ENCODE data around the gene CCDC63.
A peak's percentile ranks its signal among the peaks of the same experiment; 100 is the strongest.

CCDC63 gene

GRCh38 chr12:110846615-110847566 lies at the start of gene CCDC63:
Gene CCDC63 (plus strand): TSS chr12:110846987. CDS start chr12:110852955, 5,968 bp downstream.
- peak; percentile 7 to 19 for DNase-seq

GRCh38 chr12:110798461-110798860 lies 48.3 kb upstream of the CCDC63 start:
- no peak for DNase-seq

GRCh38 chr12:110802489-110802888 lies 44.3 kb upstream of the CCDC63 start:
- DNase-seq: no peak

DNA sequence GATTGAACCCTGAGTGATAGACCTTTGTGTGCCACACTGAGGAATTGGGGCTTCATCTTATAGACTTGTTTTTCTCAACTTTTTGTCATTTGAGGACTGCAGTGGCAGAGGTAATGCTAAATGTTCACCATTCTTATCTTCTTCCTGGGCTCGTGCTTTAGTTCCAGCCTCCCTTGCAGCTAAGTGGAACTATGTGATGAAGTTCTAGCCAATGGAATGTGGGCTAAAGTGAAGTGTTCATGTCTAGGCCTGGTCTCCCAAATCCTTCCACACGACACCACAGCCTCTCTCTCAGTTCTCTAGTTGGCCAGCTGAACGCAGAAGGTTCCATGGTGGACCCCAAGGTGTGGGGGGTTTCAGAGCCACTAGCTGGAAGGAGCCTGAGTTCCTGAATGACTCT lies 42.4 kb upstream of the CCDC63 start:
- no peak for DNase-seq

DNA sequence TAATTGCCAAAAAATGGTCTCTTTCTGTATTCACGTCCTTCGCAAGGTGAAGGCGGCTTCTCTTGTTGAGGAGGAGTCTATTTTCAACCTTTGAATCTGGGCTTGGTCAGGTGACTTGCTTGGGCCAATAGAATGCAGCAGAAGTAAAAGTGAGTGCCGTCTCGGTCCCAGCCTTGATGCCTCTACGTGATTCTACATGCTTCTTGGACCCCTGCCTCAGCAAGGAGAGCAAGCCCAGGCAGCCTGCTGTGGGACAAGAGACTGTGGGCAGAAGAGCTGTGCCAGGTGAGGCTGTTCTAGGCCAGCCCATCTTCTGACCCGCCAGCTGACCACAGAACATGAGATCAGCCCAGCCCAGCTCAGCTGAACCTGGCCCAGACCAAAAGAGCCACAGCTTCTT lies 39.1 kb upstream of the CCDC63 start:
- DNase-seq: no peak

DNA sequence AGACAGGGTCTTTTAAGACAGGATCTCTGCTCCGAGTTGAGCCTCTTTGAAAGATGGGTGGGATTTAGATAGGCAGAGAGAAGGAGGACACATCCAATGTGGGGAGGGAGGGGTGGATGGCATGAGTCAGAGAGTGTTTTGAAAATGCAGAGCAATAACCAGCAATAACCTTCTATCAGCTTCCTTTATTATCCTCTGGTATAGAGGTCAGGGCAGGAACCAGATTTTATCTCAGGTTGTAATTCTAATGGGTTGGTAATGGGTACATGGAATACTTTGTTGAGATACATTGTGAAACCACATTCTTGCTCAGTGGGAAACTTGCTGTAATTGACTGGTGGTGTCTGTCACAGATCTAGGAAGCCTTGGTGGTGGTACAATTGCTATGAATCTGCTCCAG lies 37.6 kb upstream of the CCDC63 start:
- no peak for DNase-seq

DNA sequence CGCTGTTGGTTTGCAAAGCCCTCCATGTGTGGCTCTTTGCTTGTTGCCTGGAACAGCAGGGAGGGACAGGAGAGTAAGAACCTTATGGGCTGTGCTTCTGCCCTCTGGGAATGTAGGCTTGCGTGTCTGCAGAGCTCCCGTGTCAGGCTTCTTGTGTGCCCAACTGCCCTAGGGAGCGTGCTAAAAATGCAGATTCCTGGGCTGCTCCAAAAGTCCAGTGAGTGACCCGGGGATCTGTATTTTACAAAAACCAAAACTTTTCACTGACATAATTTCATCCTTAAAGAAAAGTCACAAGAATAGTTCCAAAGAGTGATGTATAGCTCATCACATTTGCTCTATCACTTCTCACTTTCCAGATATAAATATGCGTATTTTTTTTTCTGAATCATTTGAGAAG lies 34.8 kb upstream of the CCDC63 start:
- no peak for DNase-seq

- no peak for DNase-seq
Measured at GRCh38 chr12:110813285-110813684, 33.5 kb upstream of the CCDC63 start.

DNA sequence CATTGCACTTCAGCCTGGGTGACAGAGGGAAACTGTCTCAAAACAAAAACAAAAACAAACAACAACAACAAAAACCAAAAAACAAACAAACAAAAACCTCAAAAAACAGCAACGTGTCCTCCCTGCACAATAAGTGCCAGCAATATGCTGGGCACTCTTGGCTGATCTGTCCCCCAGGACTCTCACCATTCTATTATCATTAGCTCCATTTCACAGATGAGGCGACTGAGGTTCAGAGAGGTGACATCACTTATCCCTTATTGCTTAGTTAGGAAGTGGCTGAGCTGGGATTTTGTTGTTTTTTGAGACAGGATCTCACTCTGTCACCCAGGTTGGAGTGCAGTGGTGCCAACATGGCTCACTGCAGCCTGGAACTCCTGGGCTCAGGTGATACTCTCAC lies 33.0 kb upstream of the CCDC63 start:
- no peak for DNase-seq

- DNase-seq: no peak
Measured at GRCh38 chr12:110816248-110816647, 30.5 kb upstream of the CCDC63 start.

DNA sequence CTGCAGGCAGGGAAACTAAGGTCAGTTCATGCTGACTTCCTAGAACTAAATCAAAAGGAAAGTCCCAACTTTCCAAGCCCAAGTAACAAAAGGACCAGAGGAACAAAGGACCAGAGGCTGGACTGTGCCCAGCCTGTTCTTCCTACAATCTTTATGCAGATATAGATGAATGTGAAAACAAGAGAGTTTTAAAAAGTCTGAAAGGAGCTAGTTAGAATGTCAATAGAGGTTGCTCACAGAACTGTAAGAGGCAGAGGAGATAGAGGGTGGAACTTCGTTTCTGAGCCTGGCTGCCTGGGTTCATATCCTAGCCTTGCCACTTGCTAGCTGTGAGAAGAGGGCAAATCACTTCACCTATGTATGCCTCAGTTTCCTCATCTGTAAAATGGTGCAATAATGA lies 30.0 kb upstream of the CCDC63 start:
- DNase-seq: no peak

DNA sequence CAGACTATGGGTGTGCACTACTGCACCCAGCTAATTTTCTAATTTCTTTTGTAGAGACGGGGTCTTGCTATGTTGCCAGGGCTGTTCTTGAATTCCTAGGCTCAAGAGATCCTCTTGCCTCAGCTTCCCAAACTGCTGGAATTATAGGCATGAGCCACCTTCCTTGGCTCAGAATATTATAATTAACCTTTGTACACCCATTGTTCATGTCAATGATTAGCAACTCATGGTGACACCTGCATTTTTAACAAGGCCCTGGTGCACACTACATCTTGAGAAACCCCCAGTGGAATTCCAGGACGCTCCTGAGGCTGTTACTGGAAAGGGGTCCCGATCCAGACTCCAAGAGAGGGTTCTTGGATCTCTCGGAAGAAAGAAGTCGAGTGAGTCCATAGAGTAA lies 28.3 kb upstream of the CCDC63 start:
- no peak for DNase-seq

GRCh38 chr12:110819150-110819549 lies 27.6 kb upstream of the CCDC63 start:
- no peak for DNase-seq

DNA sequence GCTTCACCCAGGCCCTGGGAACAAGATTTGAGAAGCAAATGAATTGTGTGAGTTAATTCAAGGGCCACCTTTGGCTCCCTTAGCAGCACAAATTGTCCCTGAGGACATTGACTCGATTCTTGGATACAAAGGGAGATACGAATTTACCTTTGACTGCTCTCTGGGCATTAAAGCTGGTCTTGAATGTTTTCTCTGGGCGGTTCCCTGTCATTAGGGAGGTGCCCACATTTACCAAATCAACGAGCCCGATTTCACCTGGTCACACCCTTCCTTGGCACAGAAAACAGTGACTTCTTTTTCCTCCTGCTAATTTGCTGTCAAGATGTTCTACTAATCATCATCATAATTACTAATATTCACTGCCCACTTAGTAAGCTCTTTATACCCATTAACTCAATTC lies 27.1 kb upstream of the CCDC63 start:
- DNase-seq: no peak

DNA sequence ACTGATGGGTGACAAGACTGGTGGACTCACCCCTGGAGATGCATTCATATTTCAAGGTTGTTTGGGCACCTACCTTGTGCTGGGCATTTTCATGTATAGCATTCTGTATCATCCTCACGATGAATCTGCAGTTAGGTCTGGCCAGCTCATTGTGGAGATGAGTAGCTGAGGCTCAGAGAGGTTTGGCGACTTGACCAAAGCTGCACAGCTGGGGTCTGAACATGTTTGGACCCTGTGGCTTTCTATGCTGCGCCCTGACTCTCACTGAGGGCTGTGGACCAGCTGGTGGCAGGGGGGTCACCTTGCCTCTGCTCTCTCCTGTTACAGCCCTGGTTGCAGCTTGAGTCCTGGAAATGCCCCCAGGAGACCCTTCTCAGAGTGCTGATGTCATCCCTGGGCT lies 24.9 kb upstream of the CCDC63 start:
- DNase-seq: no peak

GRCh38 chr12:110822821-110823415 lies 23.9 kb upstream of the CCDC63 start:
- DNase-seq: no peak

GRCh38 chr12:110824342-110824741 lies 22.4 kb upstream of the CCDC63 start:
- no peak for DNase-seq

- DNase-seq: no peak
Measured at GRCh38 chr12:110825530-110825929, 21.3 kb upstream of the CCDC63 start.

DNA sequence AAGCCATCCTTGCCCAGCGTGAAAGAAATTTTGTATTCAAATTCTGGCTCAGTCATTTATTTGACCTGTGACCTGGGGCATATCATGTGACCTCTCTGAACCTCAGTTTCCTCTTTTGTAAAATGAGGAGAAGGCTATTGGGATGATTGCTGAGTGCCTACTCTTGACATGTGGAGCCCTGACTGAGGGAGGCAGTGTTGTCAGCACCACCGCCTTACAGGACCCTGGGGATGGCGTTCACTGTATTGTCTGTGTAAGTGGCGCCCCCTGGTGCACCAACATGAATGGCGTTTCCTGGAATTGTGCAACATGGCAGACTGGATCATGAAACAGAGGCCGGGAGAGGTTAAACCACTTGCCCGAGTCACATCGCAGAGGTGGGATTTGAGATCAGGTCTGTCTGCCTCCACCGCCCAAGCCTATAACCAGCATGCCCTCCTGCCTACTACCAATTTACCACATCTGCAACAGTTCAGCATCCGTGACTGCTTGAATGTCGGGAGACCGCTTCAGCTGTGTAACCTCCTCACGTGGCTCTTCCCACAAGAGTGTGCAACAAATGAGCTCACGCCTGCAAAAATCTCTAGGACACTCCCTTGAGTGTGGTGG lies 20.1 kb upstream of the CCDC63 start:
- peak; percentile 81 to 82 for DNase-seq

- DNase-seq: no peak
Measured at GRCh38 chr12:110829308-110829707, 17.5 kb upstream of the CCDC63 start.

DNA sequence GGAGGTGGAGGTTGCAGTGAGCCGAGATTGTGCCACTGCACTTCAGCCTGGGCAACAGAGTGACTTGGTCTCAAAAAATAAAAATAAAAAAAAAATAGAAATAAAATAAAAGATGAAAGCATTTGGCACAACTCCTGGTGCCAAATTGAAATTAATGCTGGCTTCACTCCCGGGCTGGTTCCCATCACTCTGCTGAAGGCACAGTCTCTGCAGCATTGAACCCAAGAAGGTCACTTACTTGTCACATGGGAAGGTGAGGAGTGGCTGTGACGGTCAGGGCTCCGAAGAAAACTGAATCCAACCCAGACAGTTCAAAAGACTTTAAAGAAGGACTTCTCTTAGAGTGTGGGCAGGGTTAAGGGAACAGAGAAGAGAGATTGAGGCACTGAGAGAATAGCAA lies 10.5 kb upstream of the CCDC63 start:
- no peak for DNase-seq

- no peak for DNase-seq
Measured at GRCh38 chr12:110841007-110841406, 5.8 kb upstream of the CCDC63 start.

DNA sequence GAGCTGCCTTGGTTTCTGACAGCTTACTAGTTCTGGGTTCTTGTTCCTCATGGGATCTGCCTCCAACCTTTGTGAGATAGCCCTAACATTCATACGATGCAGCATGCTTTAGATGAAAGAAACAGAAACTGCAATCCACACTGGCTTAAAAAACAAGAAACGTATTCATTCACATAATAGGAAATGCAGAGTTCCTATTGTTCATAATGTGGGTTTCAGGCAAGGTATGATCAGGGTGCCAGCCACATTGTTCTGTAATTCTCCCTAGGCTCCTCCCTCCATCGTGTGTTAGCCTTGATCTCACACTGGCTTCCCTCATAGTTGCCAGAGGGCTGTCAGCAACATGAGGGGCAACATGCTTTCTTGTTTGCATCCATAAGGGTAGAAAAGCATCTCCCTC lies 2.7 kb upstream of the CCDC63 start:
- DNase-seq: no peak

All from activated CD4-positive, alpha-beta T cell treated with anti-CD3 and anti-CD28 coated beads for 4 hours (primary cell).